SKM-1 (cell line): ENCODE results near the gene IL20RA.

Experiments
- DNase-seq: peaks from one replicate; lab custom pipeline; 2025; ENCODE audit not compliant: unreplicated experiment; lab: John Stamatoyannopoulos, UW

IL20RA gene

DNA sequence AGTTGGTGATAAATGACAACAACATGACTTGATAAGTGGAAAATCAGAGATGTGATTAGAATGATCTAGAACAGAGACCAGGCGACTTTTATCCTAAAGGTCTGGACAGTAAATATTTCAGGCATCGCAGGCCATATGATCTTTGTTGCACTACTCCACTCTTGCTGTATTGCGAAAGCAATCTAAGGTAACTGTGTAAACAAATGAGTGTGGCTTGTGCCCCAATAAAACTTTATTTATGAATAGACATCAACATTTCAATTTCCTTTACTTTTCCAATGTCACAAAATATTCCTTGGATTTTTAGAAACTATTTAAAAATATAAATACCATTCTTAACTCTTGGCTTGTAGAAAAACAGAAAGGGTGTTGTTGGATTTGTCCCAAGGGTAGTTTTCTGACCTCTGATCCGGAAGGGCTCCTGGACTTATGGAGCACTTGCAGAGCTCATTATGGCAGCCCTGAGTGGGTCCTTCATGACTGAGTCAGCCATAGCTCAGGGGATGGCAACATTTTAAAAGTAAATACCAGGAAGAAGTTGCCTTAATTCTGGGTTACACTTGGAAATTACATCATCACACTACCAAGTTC, 34.5 kb downstream of the IL20RA start:
- no peak for DNase-seq

DNA sequence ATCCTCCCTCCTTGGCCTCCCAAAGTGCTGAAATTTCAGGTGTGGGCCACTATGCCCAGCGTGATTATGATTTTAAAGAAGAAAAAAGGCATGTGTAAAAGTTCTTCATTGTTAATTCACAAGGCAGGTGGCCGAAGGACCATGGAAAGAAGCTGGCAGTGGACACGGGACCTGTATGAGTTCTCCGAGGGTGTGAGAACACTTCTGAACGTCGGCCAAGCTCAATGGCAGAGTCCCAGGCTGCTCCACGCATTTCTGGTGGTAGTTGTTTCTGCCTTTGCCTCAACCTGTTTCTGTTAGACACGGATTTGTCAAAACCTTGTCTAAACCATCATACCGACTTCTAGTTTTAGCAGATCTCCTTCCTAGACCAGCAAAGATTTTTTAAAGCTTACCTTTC, 36.6 kb downstream of the IL20RA start:
- DNase-seq = no peak

DNA sequence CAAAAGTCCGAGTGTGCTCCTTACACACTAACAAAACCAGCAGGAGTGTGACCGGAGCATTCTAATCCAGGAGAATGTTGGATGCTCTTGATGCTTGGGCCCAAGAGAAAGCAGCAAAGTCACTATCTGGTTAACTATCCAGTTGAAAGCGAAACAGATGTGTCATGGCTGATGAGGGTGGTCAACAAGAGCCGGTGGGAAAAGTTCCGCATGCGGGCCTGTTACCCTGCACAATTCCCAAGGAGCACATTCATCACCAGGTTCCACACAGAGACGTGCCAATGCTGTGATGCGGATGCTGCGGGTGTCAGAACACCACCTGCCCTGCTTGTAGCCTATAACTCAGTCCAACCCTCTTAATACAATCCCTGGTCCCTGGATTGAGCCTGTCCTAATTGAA, 38.7 kb downstream of the IL20RA start:
- no peak for DNase-seq

GRCh38 chr6:137005073-137005472, 39.7 kb downstream of the IL20RA start:
- DNase-seq = no peak

GRCh38 chr6:137002505-137002904, 42.3 kb downstream of the IL20RA start:
- DNase-seq = no peak

- DNase-seq = no peak
Observed at GRCh38 chr6:137001977-137002302, 42.8 kb downstream of the IL20RA start.

- DNase-seq = no peak
Observed at GRCh38 chr6:137001299-137001976, 43.3 kb downstream of the IL20RA start.

GRCh38 chr6:137000825-137001224, 43.9 kb downstream of the IL20RA start:
- no peak for DNase-seq

- no peak for DNase-seq
Observed at GRCh38 chr6:136995521-136995920, 49.2 kb downstream of the IL20RA start.

DNA sequence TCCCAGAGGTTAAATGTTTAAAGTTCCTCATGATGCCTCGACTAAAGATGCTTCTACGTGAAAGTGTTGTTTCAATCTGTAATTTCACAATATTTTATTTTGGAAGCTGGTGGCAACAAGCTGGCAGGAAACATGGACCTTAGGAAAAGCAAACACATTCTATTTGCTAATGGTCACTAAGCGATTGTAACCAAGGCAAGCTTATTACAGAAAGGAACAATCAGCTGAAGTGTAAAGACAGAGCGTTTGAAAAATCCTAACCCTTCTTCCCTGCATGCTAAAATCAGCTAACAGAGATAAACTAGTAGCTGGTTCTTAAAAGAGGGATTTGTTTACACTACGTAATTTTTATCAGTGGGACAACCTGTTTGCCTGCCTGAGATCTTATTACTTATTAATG, 50.0 kb downstream of the IL20RA start:
- DNase-seq = no peak

GRCh38 chr6:136992113-136992512, 52.7 kb downstream of the IL20RA start:
- DNase-seq = no peak

DNA sequence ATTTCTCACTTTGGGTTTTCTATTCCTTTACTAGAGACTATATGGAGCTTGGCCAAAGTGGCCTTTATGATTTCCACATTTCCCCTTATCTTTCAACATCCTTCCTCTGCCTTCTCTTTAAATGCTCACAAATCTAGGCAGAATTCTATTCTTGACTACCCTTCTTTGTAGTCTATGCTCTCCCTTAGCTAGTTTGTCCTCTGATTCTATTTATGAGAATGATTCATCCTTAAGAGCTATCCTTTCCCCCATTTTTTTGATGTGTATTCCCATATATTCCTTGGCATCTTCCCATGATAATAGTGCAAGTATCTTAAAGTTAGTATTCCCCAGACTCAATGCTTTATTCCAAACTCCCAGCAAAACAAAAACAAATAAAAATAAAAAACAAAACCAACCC, 53.1 kb downstream of the IL20RA start:
- peak; percentile 14 for DNase-seq

DNA sequence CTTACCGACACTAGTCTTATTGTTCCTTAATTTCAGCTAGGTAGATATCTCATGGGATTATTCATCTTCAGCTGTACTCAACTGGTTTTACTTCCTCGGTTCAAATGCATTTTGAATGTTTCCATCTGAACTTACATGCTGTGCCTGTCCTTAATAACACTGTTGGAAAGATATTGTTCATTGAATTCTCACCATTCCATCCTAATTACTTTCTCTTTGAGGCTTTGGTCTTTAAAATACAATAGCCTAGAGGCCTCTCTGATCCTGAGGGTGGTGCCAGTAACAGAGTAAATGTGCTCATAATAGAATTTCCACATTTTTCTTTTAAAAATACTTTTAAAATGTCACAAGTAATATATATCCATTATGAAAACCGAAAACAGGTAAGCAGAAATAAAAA, 54.0 kb downstream of the IL20RA start:
- DNase-seq = no peak

DNA sequence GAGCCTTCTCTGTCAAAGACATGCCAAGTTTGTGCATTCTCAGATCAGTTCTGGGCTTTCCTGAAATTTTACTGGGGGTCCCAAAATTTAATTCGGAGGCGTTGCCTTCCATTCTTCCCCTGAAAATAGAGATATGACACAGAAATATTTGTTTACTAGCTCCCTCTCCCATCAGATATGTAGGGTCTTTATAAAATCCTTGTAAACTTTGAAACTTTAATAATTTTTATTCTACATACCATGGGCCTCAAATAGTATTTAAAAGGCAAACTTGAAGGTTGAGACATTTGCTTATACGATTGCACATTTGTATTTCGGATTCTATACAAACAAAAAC, 54.6 kb downstream of the IL20RA start:
- no peak for DNase-seq

DNA sequence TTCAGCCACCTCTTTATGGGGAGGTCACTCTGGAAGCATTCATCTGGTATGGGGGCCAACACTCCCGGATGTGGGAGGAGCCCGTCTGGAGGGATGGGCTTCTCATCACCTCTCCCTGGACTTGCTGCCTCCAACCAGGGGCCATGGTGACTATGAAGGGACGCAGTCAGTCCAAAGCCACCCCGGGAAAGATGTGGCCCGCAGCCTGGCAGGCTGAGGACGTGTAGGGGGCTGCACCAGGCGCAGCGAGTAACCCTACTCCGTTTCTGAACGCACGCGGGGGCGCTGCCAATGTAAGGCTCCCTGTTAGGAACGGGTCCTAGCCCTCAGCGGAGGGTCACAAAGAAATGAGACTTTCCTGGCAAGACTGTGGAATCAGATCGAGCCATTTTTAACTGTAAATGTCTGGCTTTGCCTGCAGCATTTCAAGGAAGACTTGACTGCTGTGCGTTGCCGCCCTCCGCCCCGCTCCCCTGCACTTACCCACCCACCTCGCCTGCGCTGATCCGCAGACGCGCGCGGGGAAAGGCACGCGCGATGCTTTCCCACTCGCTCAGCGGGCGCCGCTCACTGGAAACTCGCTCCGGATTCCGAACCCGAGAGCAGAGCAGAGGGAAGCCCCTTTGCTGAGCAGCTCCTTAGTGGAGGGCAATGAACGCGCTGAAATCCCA, 55.1 kb downstream of the IL20RA start:
- no peak for DNase-seq

DNA sequence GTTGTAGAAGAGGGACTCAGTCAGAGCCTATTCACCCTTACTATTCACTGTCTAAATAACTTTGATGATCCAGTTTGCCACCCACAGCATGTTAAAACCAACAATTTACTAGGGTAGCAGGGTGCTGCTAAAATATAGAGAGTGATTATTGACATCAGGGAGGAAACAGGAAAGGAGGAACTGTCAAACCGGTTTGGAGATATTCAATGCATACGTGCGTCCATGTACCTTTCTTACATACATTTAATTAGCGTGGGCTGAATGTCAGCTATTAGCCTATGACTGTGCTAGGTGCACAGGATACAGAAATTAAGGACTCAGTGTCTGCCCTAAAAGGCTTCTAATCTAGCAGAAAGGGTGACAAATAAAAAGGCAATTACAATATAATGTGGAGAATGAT, 57.2 kb downstream of the IL20RA start:
- DNase-seq = no peak

- no peak for DNase-seq
Observed at GRCh38 chr6:136985502-136985901, 59.3 kb downstream of the IL20RA start.

DNA sequence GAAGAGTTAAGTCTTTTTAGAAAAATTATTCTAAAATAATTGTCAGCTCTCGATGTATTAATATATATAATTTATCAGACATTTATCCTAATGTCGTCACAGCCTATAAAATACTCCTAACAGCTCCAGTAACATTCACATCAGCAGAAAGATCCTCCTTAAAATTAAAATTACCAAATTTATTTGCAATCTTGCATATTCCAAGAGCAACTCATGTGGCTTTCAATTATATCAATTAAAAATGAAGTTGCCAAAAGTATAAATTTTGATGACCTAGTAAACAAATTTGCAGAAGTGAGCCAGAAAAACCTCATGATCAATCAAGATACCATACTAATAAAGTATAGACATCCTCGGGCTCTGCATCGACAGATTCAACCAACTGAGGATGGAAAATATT, 60.2 kb downstream of the IL20RA start:
- no peak for DNase-seq

- DNase-seq = no peak
Observed at GRCh38 chr6:136983687-136984086, 61.1 kb downstream of the IL20RA start.

- no peak for DNase-seq
Observed at GRCh38 chr6:136982928-136983327, 61.8 kb downstream of the IL20RA start.

- DNase-seq = no peak
Observed at GRCh38 chr6:136980070-136980469, 64.7 kb downstream of the IL20RA start.

GRCh38 chr6:136979206-136979605, 65.6 kb downstream of the IL20RA start:
- no peak for DNase-seq

GRCh38 chr6:136977075-136977474, 67.7 kb downstream of the IL20RA start:
- no peak for DNase-seq
